HG02870 (cell line): ENCODE measurements around the gene HSP90AB1.

ENCODE experiments used
- ATAC-seq: cut with Tn5 transposase; IDR thresholded peaks from one replicate; pipeline ENCODE4 v1.9.1; 2021; ENCODE audit warnings: mild to moderate bottlenecking, moderate library complexity; ENCODE audit not compliant: unreplicated experiment

HSP90AB1 gene

GRCh38 chr6:44246663-44247337, at the start of gene HSP90AB1:
Gene HSP90AB1 (plus strand): TSS chr6:44247101. CDS start chr6:44248630, 1,529 bp downstream.
- ATAC-seq = peak; percentile 45

- ATAC-seq = no peak
These were observed 48.2 kb upstream of the HSP90AB1 start for GRCh38 chr6:44198684-44199083.

- ATAC-seq = no peak
These were observed 47.0 kb upstream of the HSP90AB1 start for GRCh38 chr6:44199883-44200282.

- ATAC-seq = no peak
These were observed 45.7 kb upstream of the HSP90AB1 start for GRCh38 chr6:44201200-44201599.

- ATAC-seq = no peak
These were observed 45.1 kb upstream of the HSP90AB1 start for GRCh38 chr6:44201638-44202303.

- no peak for ATAC-seq
These were observed 44.4 kb upstream of the HSP90AB1 start for GRCh38 chr6:44202332-44202971.

GRCh38 chr6:44202972-44203750, 43.7 kb upstream of the HSP90AB1 start:
- ATAC-seq = no peak

- no peak for ATAC-seq
These were observed 42.9 kb upstream of the HSP90AB1 start for GRCh38 chr6:44203955-44204354.

GRCh38 chr6:44207966-44208365, 38.9 kb upstream of the HSP90AB1 start:
- ATAC-seq = no peak

- no peak for ATAC-seq
These were observed 35.6 kb upstream of the HSP90AB1 start for GRCh38 chr6:44211284-44211683.

- ATAC-seq = no peak
These were observed 32.6 kb upstream of the HSP90AB1 start for GRCh38 chr6:44214307-44214706.

GRCh38 chr6:44216677-44217331, 30.1 kb upstream of the HSP90AB1 start, which contains the start of gene MYMX:
Gene MYMX (plus strand): TSS chr6:44216926. CDS start chr6:44217472, 546 bp downstream.
- ATAC-seq = no peak

GRCh38 chr6:44217332-44218143, 29.4 kb upstream of the HSP90AB1 start:
- ATAC-seq = no peak

- peak; percentile 47 for ATAC-seq
These were observed 27.7 kb upstream of the HSP90AB1 start for GRCh38 chr6:44219053-44219814.

- no peak for ATAC-seq
These were observed 26.8 kb upstream of the HSP90AB1 start for GRCh38 chr6:44219815-44220784.

GRCh38 chr6:44220913-44221290, 26.0 kb upstream of the HSP90AB1 start:
- no peak for ATAC-seq

GRCh38 chr6:44221291-44221960, 25.5 kb upstream of the HSP90AB1 start:
- ATAC-seq = no peak
